OCI-M1 (cell line): Measurements from ENCODE around the gene GSTK1.
A peak's percentile ranks its signal among the peaks of the same experiment; 100 is the strongest.
"Not testable (repeated sequence)": the region's sequence is repeated elsewhere in the genome, so short reads cannot be mapped to it uniquely, and the experiment has no call there.

Source experiments
- DNase-seq: peaks from one replicate; lab custom pipeline; 2025; lab: John Stamatoyannopoulos, UW

Gene GSTK1

GRCh38 chr7:143271240-143271639 is 8.0 kb downstream of the GSTK1 start:
- no peak for DNase-seq

- no peak for DNase-seq
Observed at GRCh38 chr7:143272871-143273270, 9.6 kb downstream of the GSTK1 start.

GRCh38 chr7:143279186-143280098 is 16.2 kb downstream of the GSTK1 start:
- DNase-seq: no peak

- DNase-seq: no peak
Observed at GRCh38 chr7:143280160-143280559, 16.9 kb downstream of the GSTK1 start.

GRCh38 chr7:143280566-143280965 is 17.3 kb downstream of the GSTK1 start:
- DNase-seq: no peak

- DNase-seq: no peak
Observed at GRCh38 chr7:143281529-143281928, 18.3 kb downstream of the GSTK1 start.

- no peak for DNase-seq
Observed at GRCh38 chr7:143282124-143282523, 18.9 kb downstream of the GSTK1 start.

- DNase-seq: no peak
Observed at GRCh38 chr7:143283381-143283780, 20.1 kb downstream of the GSTK1 start.

GRCh38 chr7:143284591-143285469 is 21.6 kb downstream of the GSTK1 start, which contains the start of gene TMEM139:
TSS of gene TMEM139 (plus strand) at chr7:143284958. CDS start at chr7:143285958, 1,000 bp downstream.
- no peak for DNase-seq

GRCh38 chr7:143285470-143285778 is 22.2 kb downstream of the GSTK1 start:
- DNase-seq: no peak

GRCh38 chr7:143285806-143286521 is 22.7 kb downstream of the GSTK1 start:
- no peak for DNase-seq

GRCh38 chr7:143286522-143286890 is 23.3 kb downstream of the GSTK1 start:
- no peak for DNase-seq

GRCh38 chr7:143287339-143287934 is 24.2 kb downstream of the GSTK1 start:
- no peak for DNase-seq

GRCh38 chr7:143287935-143288826 is 24.9 kb downstream of the GSTK1 start, which contains the start of gene CASP2:
TSS of gene CASP2 (plus strand) at chr7:143288351. CDS start at chr7:143288456, 105 bp downstream.
- DNase-seq: peak; percentile 92

GRCh38 chr7:143288836-143289235 is 25.6 kb downstream of the GSTK1 start:
- DNase-seq: peak; percentile 39

GRCh38 chr7:143289421-143289820 is 26.2 kb downstream of the GSTK1 start:
- peak; percentile 23 for DNase-seq

GRCh38 chr7:143289888-143290287 is 26.6 kb downstream of the GSTK1 start:
- not testable (repeated sequence) for DNase-seq

GRCh38 chr7:143290293-143290692 is 27.1 kb downstream of the GSTK1 start:
- no peak for DNase-seq

GRCh38 chr7:143292876-143293275 is 29.6 kb downstream of the GSTK1 start:
- no peak for DNase-seq

- DNase-seq: no peak
Observed at GRCh38 chr7:143295870-143296269, 32.6 kb downstream of the GSTK1 start.

GRCh38 chr7:143296686-143297085 is 33.4 kb downstream of the GSTK1 start:
- DNase-seq: no peak
